HEK293T (cell line): Measurements from ENCODE around the gene GOLGA7B.

Experiments used
- BHLHE40 ChIP-seq: fragments of 450-650 bp; IDR thresholded peaks from 2 replicates; pipeline ENCODE4 v1.6.1; 2016; ENCODE audit warnings: mild to moderate bottlenecking, moderate library complexity, borderline replicate concordance
- ELF4 ChIP-seq: fragments of 450-650 bp; IDR thresholded peaks from 2 replicates; pipeline ENCODE4 v1.6.1; 2017; ENCODE audit warnings: antibody characterized with exemption
- FOXM1 ChIP-seq: fragments of 450-650 bp; IDR thresholded peaks from 2 replicates; pipeline ENCODE4 v1.6.1; 2017; ENCODE audit warnings: mild to moderate bottlenecking, borderline replicate concordance
- HDGF ChIP-seq: fragments of 450-650 bp; IDR thresholded peaks from 2 replicates; pipeline ENCODE4 v1.6.1; 2017; ENCODE audit warnings: antibody characterized with exemption, borderline replicate concordance
- LEF1 ChIP-seq: fragments of 450-650 bp; IDR thresholded peaks from 2 replicates; pipeline ENCODE4 v1.6.1; 2017; ENCODE audit warnings: mild to moderate bottlenecking, borderline replicate concordance
- NFRKB ChIP-seq: fragments of 450-650 bp; IDR thresholded peaks from 2 replicates; pipeline ENCODE4 v1.6.1; 2016; ENCODE audit warnings: mild to moderate bottlenecking, moderate library complexity
- SP1 ChIP-seq: fragments of 450-650 bp; IDR thresholded peaks from 2 replicates; pipeline ENCODE4 v1.6.1; 2017
- TARDBP ChIP-seq: fragments of 450-650 bp; IDR thresholded peaks from 2 replicates; pipeline ENCODE4 v1.6.1; 2016

GRCh38 chr10:97861097-97861750 lies 11.6 kb downstream of the GOLGA7B start:
- TF ChIP-seq SP1 (no peak), TARDBP (no peak), NFRKB (no peak), HDGF (no peak), LEF1 (no peak), BHLHE40 (no peak), FOXM1 (no peak), ELF4 (no peak)
